Muscle layer of duodenum (tissue), 2 donors: ENCODE measurements around the gene CHRM1.
"Not testable (repeated sequence)": the region's sequence is repeated elsewhere in the genome, so short reads cannot be mapped to it uniquely, and the experiment has no call there.

Experiments used
- H3K27ac ChIP-seq: one replicate; pipeline ENCODE4 v1.7.0; 2013; ENCODE audit warnings: mild to moderate bottlenecking, low read length
- H3K27me3 ChIP-seq: one replicate; pipeline ENCODE4 v1.7.0; 2013; ENCODE audit warnings: low read depth, mild to moderate bottlenecking, control low read depth, low read length
- H3K36me3 ChIP-seq, 2 donors: one replicate each; pipeline ENCODE4 v1.7.0; 2013; ENCODE audit warnings: low read length in 2 of 2, control low read depth in 1 of 2, mild to moderate bottlenecking in 1 of 2; ENCODE audit not compliant: insufficient read depth in 2 of 2, control insufficient read depth in 1 of 2
- H3K4me1 ChIP-seq, 2 donors: one replicate each; pipeline ENCODE4 v1.7.0; 2013; ENCODE audit warnings: low read length in 2 of 2, mild to moderate bottlenecking in 2 of 2, control low read depth in 1 of 2, moderate library complexity in 1 of 2; ENCODE audit not compliant: insufficient read depth in 2 of 2, control insufficient read depth in 1 of 2
- H3K4me3 ChIP-seq, 2 donors: one replicate each; pipeline ENCODE4 v1.7.0; 2013; ENCODE audit warnings: low read length in 2 of 2, low read depth in 1 of 2, mild to moderate bottlenecking in 1 of 2
- H3K9me3 ChIP-seq, 2 donors: one replicate each; pipeline ENCODE4 v1.7.0; 2013; ENCODE audit warnings: low read length in 2 of 2, control low read depth in 1 of 2, mild to moderate bottlenecking in 1 of 2; ENCODE audit not compliant: control insufficient read depth in 1 of 2
- donor health status: healthy.

The CHRM1 gene, protein sequence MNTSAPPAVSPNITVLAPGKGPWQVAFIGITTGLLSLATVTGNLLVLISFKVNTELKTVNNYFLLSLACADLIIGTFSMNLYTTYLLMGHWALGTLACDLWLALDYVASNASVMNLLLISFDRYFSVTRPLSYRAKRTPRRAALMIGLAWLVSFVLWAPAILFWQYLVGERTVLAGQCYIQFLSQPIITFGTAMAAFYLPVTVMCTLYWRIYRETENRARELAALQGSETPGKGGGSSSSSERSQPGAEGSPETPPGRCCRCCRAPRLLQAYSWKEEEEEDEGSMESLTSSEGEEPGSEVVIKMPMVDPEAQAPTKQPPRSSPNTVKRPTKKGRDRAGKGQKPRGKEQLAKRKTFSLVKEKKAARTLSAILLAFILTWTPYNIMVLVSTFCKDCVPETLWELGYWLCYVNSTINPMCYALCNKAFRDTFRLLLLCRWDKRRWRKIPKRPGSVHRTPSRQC

GRCh38 chr11:62921201-62921572, at the start of gene CHRM1:
CHRM1 (minus strand) TSS chr11:62921363; CDS start chr11:62911100, 10,263 bp downstream.
- H3K36me3 ChIP-seq, result no peaks in the 10 kb centered on the region
- H3K4me1 ChIP-seq, result peaks cover 0 to 28% of the 10 kb centered on the region in 2 donors
- H3K27me3 ChIP-seq, result peaks cover 26% of the 10 kb centered on the region
- H3K4me3 ChIP-seq, result no peak within 1 kb of the TSS
- H3K9me3 ChIP-seq, result no peaks in the 10 kb centered on the region
- H3K27ac ChIP-seq, result no peak within 1 kb of the TSS

DNA sequence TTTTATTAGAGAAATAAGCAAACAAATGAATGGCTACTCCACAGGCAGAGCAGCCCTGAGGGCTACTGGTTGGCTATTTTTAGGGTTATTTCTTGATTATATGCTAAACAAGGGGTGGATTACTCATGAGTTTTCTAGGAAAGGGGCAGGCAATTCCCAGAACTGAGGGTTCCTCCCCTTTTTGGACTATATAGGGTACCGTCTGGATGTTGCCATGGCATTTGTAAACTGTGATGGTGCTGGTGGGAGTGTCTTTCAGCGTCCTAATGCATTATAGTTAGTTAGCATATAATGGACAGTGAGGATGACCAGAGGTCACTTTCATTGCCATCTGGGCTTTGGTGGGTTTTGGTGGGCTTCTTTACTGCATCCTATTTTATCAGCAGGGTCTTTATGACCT, 44.4 kb upstream of the CHRM1 start:
- Histone ChIP-seq H3K36me3 (no peaks in the 10 kb centered on the region), H3K4me1 (no peaks in the 10 kb centered on the region), H3K27me3 (no peaks in the 10 kb centered on the region), H3K4me3 (no peak overlapping the region), H3K27ac (no peak overlapping the region), H3K9me3 (no peaks in the 10 kb centered on the region)

DNA sequence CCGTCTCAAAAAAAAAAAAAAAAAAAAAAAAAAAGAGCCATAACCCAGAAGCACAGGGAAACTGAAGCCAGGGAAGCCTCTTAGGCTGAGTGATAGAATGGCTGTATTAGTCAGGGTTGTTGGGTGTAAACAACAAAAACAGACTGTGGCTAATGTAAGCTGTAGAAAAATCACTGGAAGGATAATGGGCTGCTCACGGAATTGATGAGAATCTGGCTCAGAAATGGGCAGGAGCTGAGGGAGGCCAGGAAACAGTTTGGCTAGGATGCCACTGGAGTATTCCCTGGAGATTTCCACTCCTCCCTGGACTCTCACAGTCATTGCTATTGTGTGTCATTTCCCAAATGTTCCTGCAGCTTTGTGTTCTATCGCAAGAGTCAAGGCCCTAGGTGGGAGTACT, 41.2 kb upstream of the CHRM1 start:
- no peak overlapping the region for H3K27ac ChIP-seq
- H3K9me3 ChIP-seq, result no peaks in the 10 kb centered on the region
- no peaks in the 10 kb centered on the region for H3K36me3 ChIP-seq
- no peaks in the 10 kb centered on the region for H3K27me3 ChIP-seq
- peaks cover 8 to 14% of the 10 kb centered on the region in 2 donors for H3K4me1 ChIP-seq
- no peak overlapping the region for H3K4me3 ChIP-seq

- H3K27me3 ChIP-seq, result no peaks in the 10 kb centered on the region
- no peaks in the 10 kb centered on the region for H3K36me3 ChIP-seq
- H3K9me3 ChIP-seq, result no peaks in the 10 kb centered on the region
- H3K27ac ChIP-seq, result no peak overlapping the region
- peaks cover 8 to 14% of the 10 kb centered on the region in 2 donors for H3K4me1 ChIP-seq
- no peak overlapping the region for H3K4me3 ChIP-seq
These were observed 39.9 kb upstream of the CHRM1 start for GRCh38 chr11:62961017-62961570.

DNA sequence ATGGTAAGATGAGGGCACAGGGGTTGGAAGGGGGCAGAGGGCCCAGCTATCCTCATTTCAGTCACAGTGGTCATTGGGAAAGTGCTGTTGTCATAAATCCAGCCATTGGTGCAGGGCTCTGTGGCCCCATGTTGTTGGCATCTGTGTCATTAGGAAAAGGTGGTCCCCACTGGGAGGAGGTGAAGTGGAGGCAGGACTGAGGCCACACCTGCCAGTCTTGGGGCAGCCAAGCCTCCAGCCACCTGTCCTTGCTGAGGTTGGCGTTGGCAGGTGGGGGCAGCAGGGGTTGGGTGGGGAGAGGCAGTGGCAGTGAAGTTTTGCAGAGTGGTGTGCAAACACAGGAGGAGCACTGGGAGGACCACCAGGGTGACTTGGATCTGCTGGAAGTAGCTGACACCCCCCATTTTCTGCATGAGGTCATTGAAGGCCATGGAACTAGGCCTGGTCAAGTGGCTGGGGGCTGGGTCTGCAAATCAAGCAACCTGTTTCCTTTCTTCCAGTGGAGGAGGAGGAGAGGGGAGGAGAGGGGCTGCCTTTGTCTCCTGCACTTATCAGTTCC, 38.3 kb upstream of the CHRM1 start:
- Histone ChIP-seq H3K4me3 (no peak overlapping the region), H3K27ac (no peak overlapping the region), H3K27me3 (no peaks in the 10 kb centered on the region), H3K9me3 (no peaks in the 10 kb centered on the region), H3K36me3 (no peaks in the 10 kb centered on the region), H3K4me1 (peaks cover 8 to 14% of the 10 kb centered on the region in 2 donors)

- Histone ChIP-seq H3K9me3 (no peaks in the 10 kb centered on the region), H3K4me3 (no peak overlapping the region), H3K27ac (no peak overlapping the region), H3K36me3 (no peaks in the 10 kb centered on the region), H3K27me3 (no peaks in the 10 kb centered on the region), H3K4me1 (peaks cover 8 to 14% of the 10 kb centered on the region in 2 donors)
These were observed 37.6 kb upstream of the CHRM1 start for GRCh38 chr11:62958547-62959421.

DNA sequence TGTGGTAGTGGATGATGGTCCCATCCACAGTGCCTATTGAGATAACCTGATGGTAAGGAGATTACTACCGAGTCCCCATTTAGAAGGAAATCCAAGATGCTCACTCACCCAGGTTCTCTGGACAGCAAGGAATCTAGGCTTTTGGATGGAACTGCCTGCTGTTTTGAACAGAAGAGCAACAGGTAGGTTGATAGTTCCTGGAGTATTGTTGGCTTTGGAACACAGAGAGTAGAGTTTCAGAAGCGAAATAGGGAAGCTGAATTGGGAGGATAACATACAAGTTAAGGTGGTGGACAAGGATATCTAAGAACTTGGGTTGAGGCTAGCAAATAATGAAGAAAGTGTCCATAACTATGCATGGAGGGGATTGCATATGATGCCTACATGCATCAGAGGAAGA, 36.0 kb upstream of the CHRM1 start:
- H3K4me3 ChIP-seq, result no peak overlapping the region

DNA sequence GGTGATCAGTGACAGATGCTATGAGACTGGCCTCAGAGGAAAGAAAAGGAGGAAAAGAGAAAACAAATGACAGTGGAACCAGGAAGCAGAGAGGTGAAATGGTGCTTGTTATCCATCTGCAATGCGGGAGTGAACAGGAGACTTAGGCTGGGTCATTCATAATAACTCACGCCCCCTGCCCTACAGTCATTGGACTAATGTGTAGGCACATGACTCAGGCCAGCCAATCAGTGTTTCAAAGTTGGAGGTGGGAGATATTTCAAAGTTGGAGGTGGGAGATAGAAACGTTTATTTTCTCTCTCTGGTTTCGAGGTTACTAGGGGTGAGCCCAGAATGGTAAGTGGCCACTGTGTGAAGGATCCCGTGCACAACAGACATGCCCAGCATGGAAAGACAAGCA, 33.3 kb upstream of the CHRM1 start:
- Histone ChIP-seq H3K27ac (no peak overlapping the region), H3K36me3 (no peaks in the 10 kb centered on the region), H3K4me1 (peaks cover 8 to 11% of the 10 kb centered on the region in 2 donors), H3K9me3 (no peaks in the 10 kb centered on the region), H3K4me3 (no peak overlapping the region), H3K27me3 (no peaks in the 10 kb centered on the region)

More for the DNA sequence above, 36.0 kb upstream of the CHRM1 start:
- no peaks in the 10 kb centered on the region for H3K27me3 ChIP-seq
- no peaks in the 10 kb centered on the region for H3K36me3 ChIP-seq
- H3K27ac ChIP-seq, result no peak overlapping the region
- H3K4me1 ChIP-seq, result peaks cover 8 to 14% of the 10 kb centered on the region in 2 donors
- H3K9me3 ChIP-seq, result no peaks in the 10 kb centered on the region

DNA sequence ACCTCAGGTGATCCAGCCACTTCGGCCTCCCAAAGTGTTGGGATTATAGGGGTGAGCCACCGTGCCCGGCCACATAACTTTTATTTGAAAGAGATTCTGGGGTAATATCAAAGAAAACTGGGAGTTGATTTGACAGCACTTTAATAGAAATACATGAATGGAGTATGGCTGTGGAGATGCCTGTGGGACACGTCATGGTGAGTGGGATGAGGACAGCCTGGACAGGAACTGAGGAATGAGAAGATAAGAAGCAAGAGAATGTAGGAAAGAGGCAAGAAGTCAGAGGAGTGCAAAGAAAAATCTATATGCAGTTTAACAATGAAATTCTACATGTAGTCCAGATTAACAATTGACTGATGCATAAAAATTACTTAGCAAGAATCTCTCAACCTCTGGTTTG, 32.6 kb upstream of the CHRM1 start:
- H3K4me3 ChIP-seq, result no peak overlapping the region
- H3K4me1 ChIP-seq, result peaks cover under 1 to 4% of the 10 kb centered on the region in 2 donors
- H3K27ac ChIP-seq, result no peak overlapping the region
- no peaks in the 10 kb centered on the region for H3K9me3 ChIP-seq
- no peaks in the 10 kb centered on the region for H3K36me3 ChIP-seq
- no peaks in the 10 kb centered on the region for H3K27me3 ChIP-seq

GRCh38 chr11:62948765-62949320, 27.7 kb upstream of the CHRM1 start:
- Histone ChIP-seq H3K36me3 (no peaks in the 10 kb centered on the region), H3K4me3 (no peak overlapping the region), H3K9me3 (peaks cover 0 to 3% of the 10 kb centered on the region in 2 donors), H3K27ac (no peak overlapping the region), H3K27me3 (no peaks in the 10 kb centered on the region), H3K4me1 (no peaks in the 10 kb centered on the region)

- H3K9me3 ChIP-seq, H3K4me1 ChIP-seq, H3K4me3 ChIP-seq, H3K36me3 ChIP-seq, H3K27ac ChIP-seq, H3K27me3 ChIP-seq: not testable (repeated sequence)
These were observed 24.4 kb upstream of the CHRM1 start for GRCh38 chr11:62945538-62945937.
